T-helper 17 cell (primary cell): ENCODE data around the gene CEP250. TPM values are rescaled to one million over a fixed set of nuclear protein-coding genes. Genes with fewer than 3 reads are reported as not detected.

Experiments
- ATAC-seq: fragments of 150-1000 bp; cut with Tn5 transposase; 2 replicates; pipeline ENCODE4 v1.10.0; 2021; ENCODE audit warnings: mild to moderate bottlenecking, moderate library complexity
- DNase-seq, 3 donors: peaks; one replicate each; pipeline versions ENCODE4 v3.0.0 to v3.0.0-alpha.2; 2020 to 2021
- H3K9me3 ChIP-seq: one replicate; pipeline ENCODE4 v1.7.0; 2013; ENCODE audit warnings: low read length, mild to moderate bottlenecking; ENCODE audit not compliant: control insufficient read depth, poor library complexity, severe bottlenecking
- H3K27ac Mint-ChIP-seq: one replicate; pipeline ENCODE4 v1.8.0; 2022; ENCODE audit warnings: mild to moderate bottlenecking, moderate library complexity, mixed read lengths
- H3K27me3 Mint-ChIP-seq: one replicate; pipeline ENCODE4 v1.8.0; 2022; ENCODE audit warnings: mixed read lengths
- H3K36me3 Mint-ChIP-seq: one replicate; pipeline ENCODE4 v1.8.0; 2022; ENCODE audit warnings: low read depth, mixed read lengths
- H3K4me1 Mint-ChIP-seq: one replicate; pipeline ENCODE4 v1.8.0; 2022; ENCODE audit warnings: mild to moderate bottlenecking, mixed read lengths
- H3K4me3 Mint-ChIP-seq: one replicate; pipeline ENCODE4 v1.8.0; 2022; ENCODE audit warnings: mild to moderate bottlenecking, moderate library complexity, mixed read lengths
- total RNA-seq, 4 donors: library from RNA in 2 of 4; stranded (reverse) in 2 of 4; gene quantifications; one replicate each; pipeline ENCODE4 v1.2.3 and lab custom pipeline; 2022 to 2026

The CEP250 gene
- total RNA-seq, 2 donors from 2014 or later: 36.6 to 44.4 TPM

DNA sequence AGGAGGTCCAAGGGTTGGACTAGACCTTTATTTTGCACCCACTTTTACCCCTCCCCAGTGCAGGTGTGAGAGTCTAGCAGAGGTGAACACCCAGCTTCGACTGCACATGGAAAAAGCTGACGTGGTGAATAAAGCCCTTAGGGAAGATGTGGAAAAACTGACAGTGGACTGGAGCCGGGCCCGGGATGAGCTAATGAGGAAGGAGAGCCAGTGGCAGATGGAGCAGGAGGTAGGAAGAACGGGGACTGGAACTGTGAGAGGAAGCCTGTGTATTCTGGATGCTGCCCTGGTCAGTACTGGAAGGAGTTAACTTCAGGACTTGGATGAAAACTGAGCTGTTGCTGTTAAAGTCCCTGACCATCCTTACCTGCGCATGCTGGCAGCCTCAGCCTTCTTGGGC lies 10.6 kb downstream of the CEP250 start:
- Mint-ChIP-seq H3K4me1 (peaks cover 8% of the 10 kb centered on the region), H3K4me3 (peak overlapping the region; percentile 60), H3K27ac (peak overlapping the region; percentile 62), H3K36me3 (no peaks in the 10 kb centered on the region), H3K27me3 (no peaks in the 10 kb centered on the region)
- no peak for DNase-seq
- no peaks in the 10 kb centered on the region for H3K9me3 ChIP-seq
- ATAC-seq: no peak

DNA sequence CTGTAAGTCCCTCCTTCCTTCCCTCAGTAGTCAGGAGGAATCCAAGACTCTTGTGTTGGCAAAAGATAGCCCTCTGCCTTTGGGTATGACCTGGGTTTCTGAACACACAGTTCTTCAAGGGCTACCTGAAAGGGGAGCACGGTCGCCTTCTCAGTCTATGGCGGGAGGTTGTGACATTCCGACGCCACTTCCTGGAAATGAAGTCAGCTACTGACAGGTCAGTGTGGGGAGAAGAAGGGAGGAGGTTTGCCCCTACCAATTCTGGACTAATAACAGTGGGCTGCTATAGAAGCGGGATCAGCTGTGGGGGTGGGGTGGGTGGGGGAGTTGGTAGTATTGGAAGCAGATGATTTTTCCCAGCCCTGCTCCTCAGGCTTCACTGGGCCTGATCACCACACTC lies 11.5 kb downstream of the CEP250 start:
- Mint-ChIP-seq H3K4me3 (no peak overlapping the region), H3K36me3 (no peaks in the 10 kb centered on the region)

DNA sequence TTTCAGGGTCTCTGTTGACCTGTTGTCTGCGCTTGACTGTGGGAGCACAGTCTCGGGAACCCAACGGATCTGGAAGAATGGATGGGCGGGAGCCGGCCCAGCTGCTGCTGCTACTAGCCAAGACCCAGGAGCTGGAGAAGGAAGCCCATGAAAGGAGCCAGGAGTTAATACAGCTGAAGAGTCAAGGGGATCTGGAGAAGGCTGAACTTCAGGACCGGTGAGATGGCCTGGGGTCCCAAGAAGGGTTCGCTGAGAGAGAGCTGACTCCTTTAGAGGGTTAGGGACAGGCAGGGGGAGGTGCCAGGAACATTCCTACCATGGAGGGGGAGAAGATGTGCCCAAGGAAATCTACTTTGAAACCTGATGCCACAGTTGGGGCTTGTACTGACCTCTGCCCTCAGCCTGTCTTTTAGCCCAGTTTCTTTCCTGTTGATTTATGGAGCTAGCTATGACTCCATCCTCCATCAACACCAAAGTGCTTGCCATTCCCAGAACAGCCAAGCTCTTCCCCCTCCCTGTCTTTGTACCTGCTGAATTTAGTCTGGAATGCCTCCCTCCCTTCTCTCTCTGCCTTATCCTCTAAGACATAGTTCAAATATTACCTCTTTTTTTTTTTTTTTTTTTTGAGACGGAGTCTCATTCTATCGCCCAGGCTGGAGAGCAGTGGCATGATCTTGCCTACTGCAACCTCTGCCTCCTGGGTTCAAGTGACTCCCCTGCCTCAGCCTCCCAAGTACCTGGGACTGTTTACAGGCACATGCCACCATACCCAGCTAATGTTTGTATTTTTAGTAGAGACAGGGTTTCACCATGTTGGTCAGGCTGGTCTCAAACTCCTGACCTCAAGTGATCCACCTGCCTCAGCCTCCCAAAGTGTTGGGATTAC lies 12.2 kb downstream of the CEP250 start:
- Mint-ChIP-seq H3K36me3 (no peaks in the 10 kb centered on the region), H3K27ac (peak overlapping the region; percentile 78), H3K4me3 (no peak overlapping the region), H3K4me1 (peaks cover 10% of the 10 kb centered on the region), H3K27me3 (no peaks in the 10 kb centered on the region)
- ATAC-seq: no peak
- H3K9me3 ChIP-seq: no peaks in the 10 kb centered on the region
- DNase-seq: no peak

More for the DNA sequence above, 11.5 kb downstream of the CEP250 start:
- ATAC-seq: no peak
- Mint-ChIP-seq H3K4me1 (peaks cover 9% of the 10 kb centered on the region), H3K27me3 (no peaks in the 10 kb centered on the region), H3K27ac (no peak overlapping the region)
- DNase-seq: no peak
- no peaks in the 10 kb centered on the region for H3K9me3 ChIP-seq

DNA sequence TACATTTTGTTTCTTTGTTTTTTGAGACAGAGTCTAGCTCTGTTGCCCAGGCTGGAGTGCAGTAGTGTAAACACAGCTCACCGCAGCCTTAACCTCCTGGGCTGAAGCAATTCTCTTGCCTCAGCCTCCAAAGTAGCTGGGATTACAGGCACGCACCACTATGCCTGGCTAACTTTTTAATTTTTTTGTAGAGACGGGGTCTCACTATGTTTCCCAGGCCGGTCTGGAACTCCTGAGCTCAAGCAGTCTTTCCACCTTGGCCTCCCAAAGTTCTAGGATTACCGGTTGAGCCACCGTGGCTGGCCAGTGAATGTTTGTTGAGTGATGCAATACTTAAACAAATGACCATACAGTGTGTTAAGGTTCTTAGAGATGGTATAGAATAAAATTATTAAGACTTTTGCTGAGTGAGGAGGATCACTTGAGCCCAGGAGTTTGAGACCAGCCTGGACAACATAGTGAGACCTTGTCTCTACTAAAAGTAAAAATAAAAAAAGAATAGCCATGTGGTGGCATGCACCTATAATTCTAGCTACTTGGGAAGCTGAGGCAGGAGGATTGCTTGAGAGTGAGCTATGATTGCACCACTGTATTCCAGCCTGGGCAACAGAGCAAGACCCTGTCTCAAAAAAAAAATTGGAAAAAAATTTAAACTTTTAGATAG lies 13.4 kb downstream of the CEP250 start:
- H3K27ac Mint-ChIP-seq: no peak overlapping the region
- ATAC-seq: no peak

DNA sequence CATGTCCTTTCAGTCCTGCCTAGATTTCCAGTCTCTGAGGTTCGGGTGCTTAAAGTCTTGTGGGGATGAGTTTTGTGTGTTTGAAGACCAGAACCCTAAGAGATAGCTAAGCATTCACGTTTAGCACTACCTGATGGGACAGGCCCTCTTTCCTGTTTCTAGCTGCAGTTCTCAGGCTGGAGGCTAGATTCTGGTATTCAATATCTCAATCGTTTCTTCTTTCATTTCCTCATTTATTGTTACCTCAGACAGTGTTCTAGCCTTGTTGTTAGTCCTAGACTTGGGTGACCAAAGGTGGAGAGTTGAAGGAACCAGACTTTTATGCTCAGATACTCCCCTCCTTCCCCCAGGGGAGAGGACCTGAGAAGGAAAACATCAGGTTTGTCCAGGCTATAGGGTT lies 16.8 kb downstream of the CEP250 start:
- DNase-seq (no peak), ATAC-seq (no peak)
- H3K4me1 Mint-ChIP-seq: peaks cover 6% of the 10 kb centered on the region
- no peaks in the 10 kb centered on the region for H3K27me3 Mint-ChIP-seq
- H3K27ac Mint-ChIP-seq: no peak overlapping the region
- no peaks in the 10 kb centered on the region for H3K9me3 ChIP-seq
- no peak overlapping the region for H3K4me3 Mint-ChIP-seq
- no peaks in the 10 kb centered on the region for H3K36me3 Mint-ChIP-seq

More for the DNA sequence above, 13.4 kb downstream of the CEP250 start:
- H3K9me3 ChIP-seq: no peaks in the 10 kb centered on the region
- Mint-ChIP-seq H3K36me3 (no peaks in the 10 kb centered on the region), H3K27me3 (no peaks in the 10 kb centered on the region), H3K4me3 (no peak overlapping the region), H3K4me1 (peaks cover 8% of the 10 kb centered on the region)
- DNase-seq: no peak

DNA sequence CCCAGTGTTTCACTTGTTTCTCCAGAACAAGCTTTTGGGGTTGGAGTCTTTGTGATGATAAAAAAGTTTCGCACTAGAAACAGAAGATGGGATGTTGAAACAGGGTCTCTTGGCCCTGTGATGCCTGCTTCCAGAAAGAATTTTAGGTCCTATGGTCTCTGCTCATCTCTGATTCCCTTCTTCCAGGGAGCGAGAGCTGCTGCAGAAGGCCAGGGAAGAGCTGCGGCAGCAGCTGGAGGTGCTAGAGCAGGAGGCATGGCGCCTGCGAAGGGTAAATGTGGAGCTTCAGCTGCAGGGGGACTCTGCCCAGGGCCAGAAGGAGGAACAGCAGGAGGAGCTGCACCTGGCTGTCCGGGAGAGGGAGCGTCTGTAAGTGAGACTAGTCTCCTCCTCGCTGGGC lies 18.3 kb downstream of the CEP250 start:
- no peak overlapping the region for H3K27ac Mint-ChIP-seq
- H3K27me3 Mint-ChIP-seq: no peaks in the 10 kb centered on the region
- DNase-seq (no peak), ATAC-seq (no peak)
- peaks cover 1% of the 10 kb centered on the region for H3K36me3 Mint-ChIP-seq
- H3K4me1 Mint-ChIP-seq: peaks cover 8% of the 10 kb centered on the region
- H3K4me3 Mint-ChIP-seq: no peak overlapping the region
- H3K9me3 ChIP-seq: no peaks in the 10 kb centered on the region

DNA sequence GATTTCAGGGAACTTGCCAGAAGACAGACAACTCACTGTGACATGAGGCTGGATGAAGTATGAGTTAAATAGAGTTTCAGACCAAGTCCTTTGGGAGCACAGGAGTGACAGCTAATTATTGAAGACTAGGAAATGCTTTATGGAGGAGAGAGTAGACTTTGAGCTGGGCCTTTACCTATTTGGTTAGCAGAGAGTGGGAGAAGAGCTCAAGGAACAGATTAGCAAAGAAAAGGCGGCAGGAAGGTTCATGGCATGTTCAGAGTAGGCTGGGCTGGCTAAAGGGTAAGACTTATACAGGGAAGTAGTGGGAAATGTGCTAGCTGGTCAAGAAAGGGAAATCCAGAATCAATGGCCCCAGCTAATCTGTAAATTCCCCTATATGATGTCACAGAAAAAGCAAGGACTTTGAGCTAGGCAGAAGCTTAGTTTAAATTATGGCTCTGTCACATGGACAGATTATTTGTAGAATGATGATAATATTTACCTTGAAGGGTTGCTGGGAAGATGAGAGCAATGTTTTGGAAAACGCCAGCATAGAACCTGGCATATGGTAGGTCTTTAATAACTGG lies 19.0 kb downstream of the CEP250 start:
- Mint-ChIP-seq H3K4me1 (peaks cover 8% of the 10 kb centered on the region), H3K4me3 (no peak overlapping the region), H3K27me3 (no peaks in the 10 kb centered on the region), H3K36me3 (peaks cover 3% of the 10 kb centered on the region), H3K27ac (no peak overlapping the region)
- H3K9me3 ChIP-seq: no peaks in the 10 kb centered on the region
- DNase-seq (no peak), ATAC-seq (no peak)

DNA sequence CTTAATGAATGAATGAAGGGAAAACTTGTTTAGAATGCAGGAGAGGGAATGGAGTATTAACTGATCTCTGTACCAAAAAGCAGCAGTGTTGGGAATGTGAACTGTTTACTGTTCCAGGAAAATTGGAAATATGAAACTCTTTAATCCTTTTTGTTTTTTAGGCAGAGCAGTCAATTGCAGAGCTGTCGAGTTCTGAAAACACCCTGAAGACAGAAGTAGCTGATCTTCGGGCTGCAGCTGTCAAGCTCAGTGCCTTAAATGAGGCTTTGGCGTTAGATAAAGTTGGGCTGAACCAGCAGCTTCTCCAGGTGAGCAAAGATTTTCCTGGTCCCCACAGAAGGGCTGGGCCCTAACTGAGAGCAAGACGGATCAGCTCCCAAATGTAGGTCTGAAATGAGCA lies 20.9 kb downstream of the CEP250 start:
- ATAC-seq (no peak), DNase-seq (no peak)
- Mint-ChIP-seq H3K27me3 (no peaks in the 10 kb centered on the region), H3K36me3 (peaks cover 6% of the 10 kb centered on the region), H3K27ac (no peak overlapping the region), H3K4me3 (no peak overlapping the region), H3K4me1 (peaks cover 12% of the 10 kb centered on the region)
- no peaks in the 10 kb centered on the region for H3K9me3 ChIP-seq

DNA sequence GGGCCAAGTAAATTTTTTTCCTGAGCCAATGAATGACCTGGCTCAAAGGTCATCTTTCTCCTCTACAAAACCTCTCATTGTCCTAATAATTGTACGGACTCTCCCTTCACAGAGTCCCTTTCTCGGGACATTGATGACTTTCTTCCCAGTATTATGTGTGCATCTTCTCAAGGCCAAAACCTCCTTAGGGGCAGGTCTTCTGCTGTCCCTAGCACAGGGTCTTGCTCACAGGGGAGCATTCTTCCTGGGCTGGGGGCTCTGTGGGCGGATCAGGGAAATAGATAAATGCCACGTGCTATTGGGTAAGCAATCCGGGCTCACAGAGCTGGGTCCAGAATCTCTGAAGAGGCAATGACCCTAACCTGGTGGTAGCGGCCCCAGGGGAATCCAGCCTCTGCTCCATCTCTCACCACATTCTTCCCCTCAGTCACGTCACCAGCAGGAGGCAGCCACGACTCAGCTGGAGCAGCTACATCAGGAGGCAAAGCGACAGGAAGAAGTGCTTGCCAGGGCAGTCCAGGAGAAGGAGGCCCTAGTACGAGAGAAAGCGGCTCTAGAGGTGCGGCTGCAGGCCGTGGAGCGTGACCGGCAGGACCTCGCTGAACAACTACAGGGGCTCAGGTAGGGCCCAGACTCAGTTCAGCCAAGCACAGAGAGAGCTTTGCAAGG lies 23.5 kb downstream of the CEP250 start:
- no peak overlapping the region for H3K27ac Mint-ChIP-seq

DNA sequence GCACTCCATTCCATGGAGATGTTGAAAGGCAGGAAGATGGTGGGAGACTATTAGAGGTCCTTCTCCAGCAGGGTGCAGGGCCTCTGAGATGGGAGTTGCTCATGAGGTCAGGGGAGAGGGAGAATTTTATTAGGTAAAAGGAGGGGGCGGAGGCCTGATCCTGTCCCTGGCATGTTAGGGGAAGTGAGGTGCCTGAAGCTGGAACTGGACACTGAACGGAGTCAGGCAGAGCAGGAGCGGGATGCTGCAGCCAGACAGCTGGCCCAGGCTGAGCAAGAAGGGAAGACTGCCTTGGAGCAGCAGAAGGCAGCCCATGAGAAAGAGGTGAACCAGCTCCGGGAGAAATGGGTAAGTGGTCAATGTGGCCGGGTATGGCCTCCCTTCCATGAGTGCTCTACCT lies 24.4 kb downstream of the CEP250 start:
- Mint-ChIP-seq H3K36me3 (peaks cover 11% of the 10 kb centered on the region), H3K27ac (no peak overlapping the region), H3K4me3 (no peak overlapping the region), H3K4me1 (peaks cover 17% of the 10 kb centered on the region), H3K27me3 (no peaks in the 10 kb centered on the region)
- ATAC-seq: no peak
- no peaks in the 10 kb centered on the region for H3K9me3 ChIP-seq
- no peak for DNase-seq

More for the DNA sequence above, 23.5 kb downstream of the CEP250 start:
- no peak overlapping the region for H3K4me3 Mint-ChIP-seq
- no peaks in the 10 kb centered on the region for H3K9me3 ChIP-seq
- H3K36me3 Mint-ChIP-seq: peaks cover 7% of the 10 kb centered on the region
- no peaks in the 10 kb centered on the region for H3K27me3 Mint-ChIP-seq
- ATAC-seq: no peak
- H3K4me1 Mint-ChIP-seq: peaks cover 13% of the 10 kb centered on the region
- DNase-seq: no peak

DNA sequence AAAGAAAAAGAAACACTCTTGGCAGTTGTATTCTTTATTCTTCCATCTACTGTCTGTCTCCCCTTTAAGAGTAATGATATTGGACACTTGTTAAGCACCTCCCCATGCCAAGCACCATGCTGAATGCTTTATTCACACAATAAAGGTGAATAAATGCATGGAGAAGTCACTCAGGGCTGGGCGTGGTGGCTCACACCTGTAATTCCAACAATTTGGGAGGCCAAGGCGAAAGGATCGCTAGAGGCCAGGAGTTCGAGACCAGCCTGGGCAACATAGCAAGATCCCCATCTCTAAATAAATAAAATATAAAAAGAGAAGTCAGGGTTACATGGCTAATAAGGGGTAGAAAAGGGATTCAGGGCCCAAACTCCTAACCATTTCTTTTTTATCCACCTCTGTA lies 32.1 kb downstream of the CEP250 start:
- H3K36me3 Mint-ChIP-seq: peaks cover 6% of the 10 kb centered on the region
- no peak for DNase-seq
- H3K27me3 Mint-ChIP-seq: no peaks in the 10 kb centered on the region
- no peaks in the 10 kb centered on the region for H3K9me3 ChIP-seq
- no peak for ATAC-seq
- H3K27ac Mint-ChIP-seq: peak overlapping the region; percentile 72
- no peak overlapping the region for H3K4me3 Mint-ChIP-seq
- H3K4me1 Mint-ChIP-seq: peaks cover 40% of the 10 kb centered on the region

DNA sequence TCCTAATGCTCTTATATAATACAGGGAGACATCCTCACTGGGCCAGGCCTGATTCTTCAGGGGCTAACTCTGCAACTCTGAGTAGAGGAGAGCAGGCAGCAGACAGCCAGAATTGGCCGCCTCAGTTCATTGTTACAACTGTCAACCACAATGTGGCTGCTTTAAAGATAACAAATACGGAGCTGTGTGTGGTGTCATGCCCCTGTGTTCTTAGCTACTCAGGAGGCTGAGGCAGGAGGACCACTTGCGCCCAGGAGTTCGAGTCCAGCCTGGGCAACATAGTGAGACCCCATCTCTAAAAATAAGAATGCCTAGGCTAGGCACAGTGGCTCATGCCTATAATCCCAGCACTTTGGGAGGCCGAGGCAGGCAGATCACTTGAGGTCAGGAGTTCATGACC lies 34.3 kb downstream of the CEP250 start:
- Mint-ChIP-seq H3K4me3 (peak overlapping the region; percentile 82), H3K27ac (peak overlapping the region; percentile 97), H3K27me3 (no peaks in the 10 kb centered on the region), H3K36me3 (peaks cover 3% of the 10 kb centered on the region), H3K4me1 (peaks cover 38% of the 10 kb centered on the region)
- DNase-seq (no peak), ATAC-seq (no peak)
- H3K9me3 ChIP-seq: no peaks in the 10 kb centered on the region

DNA sequence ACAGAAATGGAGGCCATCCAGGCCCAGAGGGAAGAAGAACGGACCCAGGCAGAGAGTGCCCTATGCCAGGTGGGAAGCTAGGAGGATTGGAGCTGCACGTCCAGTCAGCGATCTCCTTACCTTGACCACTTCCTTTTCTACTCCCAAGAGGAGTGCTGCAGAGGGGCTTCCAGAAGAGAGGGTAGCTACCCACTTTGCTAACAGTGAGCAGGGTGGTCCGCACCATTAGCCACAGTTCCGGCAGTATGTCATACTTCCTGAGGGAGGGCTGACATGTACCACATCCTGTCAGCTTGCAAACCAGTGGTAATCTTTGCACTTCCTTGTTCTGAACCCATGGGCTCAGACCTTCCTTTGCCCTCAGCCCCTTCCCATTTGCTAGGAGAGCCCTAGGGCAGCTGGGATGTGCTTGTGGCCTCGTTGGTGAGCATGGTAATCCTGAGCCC lies 35.4 kb downstream of the CEP250 start:
- Mint-ChIP-seq H3K4me3 (peak overlapping the region; percentile 99), H3K4me1 (peaks cover 46% of the 10 kb centered on the region), H3K27me3 (no peaks in the 10 kb centered on the region), H3K36me3 (peaks cover 12% of the 10 kb centered on the region), H3K27ac (peak overlapping the region; percentile 97)
- peak; percentile 26 to 38 (median 27) for DNase-seq
- H3K9me3 ChIP-seq: no peaks in the 10 kb centered on the region
- ATAC-seq: peak; percentile 99
